Osteoblast (primary cell): ENCODE measurements around the gene NR4A1. TPM values are rescaled to one million over a fixed set of nuclear protein-coding genes. Genes with fewer than 3 reads are reported as not detected.

Experiments used
- DNase-seq: peaks from one replicate; pipeline ENCODE4 v3.0.0; 2011; ENCODE audit warnings: low spot score, mixed read lengths; ENCODE audit not compliant: insufficient read length; ENCODE audit errors: missing footprints
- H2AFZ ChIP-seq: 2 replicates; pipeline ENCODE4 v1.6.0; 2011; ENCODE audit warnings: mild to moderate bottlenecking, low read length
- H3K27ac ChIP-seq: 2 replicates; pipeline ENCODE4 v1.5.1; 2011; ENCODE audit warnings: mild to moderate bottlenecking, low read depth, low read length, moderate library complexity
- H3K27me3 ChIP-seq: 2 replicates; pipeline ENCODE4 v1.6.0; 2012; ENCODE audit warnings: mild to moderate bottlenecking, control low read depth, inconsistent platforms, low read length, moderate library complexity; ENCODE audit not compliant: insufficient read depth
- H3K36me3 ChIP-seq: 2 replicates; pipeline ENCODE4 v1.5.1; 2011; ENCODE audit warnings: mild to moderate bottlenecking, low read length, control low read depth, moderate library complexity; ENCODE audit not compliant: insufficient read depth
- H3K4me1 ChIP-seq: 2 replicates; pipeline ENCODE4 v1.5.1; 2011; ENCODE audit warnings: mild to moderate bottlenecking, low read length, control low read depth, moderate library complexity; ENCODE audit not compliant: insufficient read depth
- H3K4me2 ChIP-seq: 2 replicates; pipeline ENCODE4 v1.6.0; 2011; ENCODE audit warnings: mild to moderate bottlenecking, low read length; ENCODE audit not compliant: insufficient read depth
- H3K4me3 ChIP-seq: fragments of 200-600 bp; sonication (generic); 3 replicates; pipeline ENCODE4 v1.5.1; 2012; ENCODE audit warnings: mild to moderate bottlenecking, low read length, inconsistent platforms; ENCODE audit not compliant: insufficient read depth
- H3K79me2 ChIP-seq: 2 replicates; pipeline ENCODE4 v1.6.0; 2012; ENCODE audit warnings: mild to moderate bottlenecking, low read length, control low read depth, inconsistent platforms; ENCODE audit not compliant: insufficient read depth
- H3K9me3 ChIP-seq: 2 replicates; pipeline ENCODE4 v1.5.1; 2011; ENCODE audit warnings: low read depth, low read length, control low read depth
- H4K20me1 ChIP-seq: 2 replicates; pipeline ENCODE4 v1.6.0; 2012; ENCODE audit warnings: mild to moderate bottlenecking, low read length, control low read depth; ENCODE audit not compliant: insufficient read depth
- CTCF ChIP-seq: IDR thresholded peaks from 2 replicates; pipeline ENCODE4 v1.5.1; 2011; ENCODE audit warnings: mild to moderate bottlenecking, low read depth, low read length, moderate library complexity; ENCODE audit errors: extremely low read depth
- total RNA-seq: library from RNA; depleted of rRNA; stranded (reverse); fragments of >200 nt; gene quantifications from 2 replicates; pipeline ENCODE4 v1.2.3, GENCODE V29; 2012

NR4A1 gene
- total RNA-seq, 1 donor: 3.3 TPM

GRCh38 chr12:52057638-52058576 lies 6.7 kb downstream of the NR4A1 start:
- H3K79me2 ChIP-seq: peaks cover 5% of the 10 kb centered on the region
- TF ChIP-seq CTCF: no peak
- no peak overlapping the region for H3K4me2 ChIP-seq
- H3K4me1 ChIP-seq: no peaks in the 10 kb centered on the region
- H3K4me3 ChIP-seq: no peak overlapping the region
- no peak overlapping the region for H2AFZ ChIP-seq
- H3K36me3 ChIP-seq: peaks cover 35% of the 10 kb centered on the region
- DNase-seq: no peak
- no peaks in the 10 kb centered on the region for H3K9me3 ChIP-seq
- no peak overlapping the region for H3K27ac ChIP-seq
- no peaks in the 10 kb centered on the region for H3K27me3 ChIP-seq
- H4K20me1 ChIP-seq: peaks cover 2% of the 10 kb centered on the region

GRCh38 chr12:52058631-52059361 lies 7.6 kb downstream of the NR4A1 start:
- Histone ChIP-seq H3K27ac (no peak overlapping the region), H3K4me3 (no peak overlapping the region), H3K9me3 (no peaks in the 10 kb centered on the region), H2AFZ (no peak overlapping the region), H3K4me2 (no peak overlapping the region), H3K4me1 (peaks cover 6% of the 10 kb centered on the region), H3K79me2 (no peaks in the 10 kb centered on the region), H3K27me3 (no peaks in the 10 kb centered on the region), H4K20me1 (no peaks in the 10 kb centered on the region), H3K36me3 (peaks cover 35% of the 10 kb centered on the region)
- DNase-seq: no peak
- TF ChIP-seq CTCF: no peak

GRCh38 chr12:52059582-52060497 lies 8.6 kb downstream of the NR4A1 start:
- no peaks in the 10 kb centered on the region for H3K79me2 ChIP-seq
- peaks cover 28% of the 10 kb centered on the region for H3K36me3 ChIP-seq
- no peaks in the 10 kb centered on the region for H3K9me3 ChIP-seq
- no peak overlapping the region for H3K4me3 ChIP-seq
- TF ChIP-seq CTCF: no peak
- H3K27me3 ChIP-seq: no peaks in the 10 kb centered on the region
- no peak overlapping the region for H3K4me2 ChIP-seq
- no peak overlapping the region for H2AFZ ChIP-seq
- no peak for DNase-seq
- H3K4me1 ChIP-seq: peaks cover 16% of the 10 kb centered on the region
- no peak overlapping the region for H3K27ac ChIP-seq
- H4K20me1 ChIP-seq: no peaks in the 10 kb centered on the region
